CD8-positive, alpha-beta memory T cell (primary cell): ENCODE data around the gene DNAH14. TPM values are rescaled to one million over a fixed set of nuclear protein-coding genes. Genes with fewer than 3 reads are reported as not detected.

ENCODE experiments used
- CTCF ChIA-PET: fragments of 350-600 bp; sonication (Branson Sonifier 250); formaldehyde crosslinking; loops from one replicate; lab custom pipeline; 2021; ENCODE audit warnings: antibody characterized with exemption; lab: Charles Lee
- POLR2A ChIA-PET: fragments of 350-600 bp; sonication (Branson Sonifier 250); formaldehyde crosslinking; loops from one replicate; lab custom pipeline; 2021; ENCODE audit warnings: antibody characterized with exemption; lab: Charles Lee
- DNase-seq, 5 donors: peaks; one replicate each; pipeline versions ENCODE4 v3.0.0 to v3.0.0-alpha.2; 2020 to 2022; ENCODE audit warnings: mixed read lengths in 1 of 5
- H3K27ac ChIP-seq: one replicate; pipeline ENCODE4 v1.7.0; 2013; ENCODE audit warnings: low read depth, mild to moderate bottlenecking, low read length, moderate library complexity
- H3K27me3 ChIP-seq: 2 replicates; pipeline ENCODE4 v1.7.0; 2013; ENCODE audit warnings: low read length, mild to moderate bottlenecking; ENCODE audit not compliant: insufficient read depth, poor library complexity, severe bottlenecking
- H3K36me3 ChIP-seq: 2 replicates; pipeline ENCODE4 v1.7.0; 2013; ENCODE audit warnings: mild to moderate bottlenecking, low read length, moderate library complexity; ENCODE audit not compliant: insufficient read depth
- H3K4me1 ChIP-seq: 2 replicates; pipeline ENCODE4 v1.7.0; 2013; ENCODE audit warnings: mild to moderate bottlenecking, low read length, moderate library complexity; ENCODE audit not compliant: insufficient read depth
- H3K4me3 ChIP-seq: 2 replicates; pipeline ENCODE4 v1.7.0; 2013; ENCODE audit warnings: mild to moderate bottlenecking, low read length
- H3K9me3 ChIP-seq: 2 replicates; pipeline ENCODE4 v1.7.0; 2013; ENCODE audit warnings: mild to moderate bottlenecking, low read length
- H3K27ac Mint-ChIP-seq, 8 donors: one replicate each; pipeline ENCODE4 v1.8.0; 2020 to 2021; ENCODE audit warnings: mixed read lengths in 8 of 8, mild to moderate bottlenecking in 6 of 8, inconsistent platforms in 3 of 8, moderate library complexity in 3 of 8
- H3K27me3 Mint-ChIP-seq, 2 donors: one replicate each; pipeline ENCODE4 v1.8.0; 2020 to 2021; ENCODE audit warnings: mixed read lengths in 2 of 2, mild to moderate bottlenecking in 1 of 2, moderate library complexity in 1 of 2
- H3K36me3 Mint-ChIP-seq, 3 donors: one replicate each; pipeline ENCODE4 v1.8.0; 2020 to 2021; ENCODE audit warnings: mixed read lengths in 3 of 3, inconsistent platforms in 1 of 3, mild to moderate bottlenecking in 1 of 3
- H3K4me1 Mint-ChIP-seq, 3 donors: one replicate each; pipeline ENCODE4 v1.8.0; 2020 to 2021; ENCODE audit warnings: mixed read lengths in 3 of 3, inconsistent platforms in 1 of 3, mild to moderate bottlenecking in 1 of 3
- H3K4me3 Mint-ChIP-seq, 7 donors: one replicate each; pipeline ENCODE4 v1.8.0; 2020 to 2021; ENCODE audit warnings: mixed read lengths in 7 of 7, mild to moderate bottlenecking in 6 of 7, moderate library complexity in 4 of 7, inconsistent platforms in 2 of 7
- H3K9me3 Mint-ChIP-seq, 5 donors: one replicate each; pipeline ENCODE4 v1.8.0; 2020 to 2022; ENCODE audit warnings: mixed read lengths in 5 of 5, mild to moderate bottlenecking in 3 of 5, moderate library complexity in 2 of 5, inconsistent platforms in 1 of 5
- polyA plus RNA-seq: library from polyadenylated mRNA; unstranded; fragments of 300-500 nt; fragmentation: Illumina TruSeq; gene quantifications from one replicate; pipeline ENCODE4 v1.2.3, GENCODE V29; 2021
- total RNA-seq, 2 experiments: library from RNA; stranded (reverse); gene quantifications; one replicate each; pipeline ENCODE4 v1.2.3, GENCODE V29; 2021

DNAH14 gene
- total and polyA plus RNA-seq, 3 experiments from 2014 or later, result 0.26 TPM; not detected in 2

DNA sequence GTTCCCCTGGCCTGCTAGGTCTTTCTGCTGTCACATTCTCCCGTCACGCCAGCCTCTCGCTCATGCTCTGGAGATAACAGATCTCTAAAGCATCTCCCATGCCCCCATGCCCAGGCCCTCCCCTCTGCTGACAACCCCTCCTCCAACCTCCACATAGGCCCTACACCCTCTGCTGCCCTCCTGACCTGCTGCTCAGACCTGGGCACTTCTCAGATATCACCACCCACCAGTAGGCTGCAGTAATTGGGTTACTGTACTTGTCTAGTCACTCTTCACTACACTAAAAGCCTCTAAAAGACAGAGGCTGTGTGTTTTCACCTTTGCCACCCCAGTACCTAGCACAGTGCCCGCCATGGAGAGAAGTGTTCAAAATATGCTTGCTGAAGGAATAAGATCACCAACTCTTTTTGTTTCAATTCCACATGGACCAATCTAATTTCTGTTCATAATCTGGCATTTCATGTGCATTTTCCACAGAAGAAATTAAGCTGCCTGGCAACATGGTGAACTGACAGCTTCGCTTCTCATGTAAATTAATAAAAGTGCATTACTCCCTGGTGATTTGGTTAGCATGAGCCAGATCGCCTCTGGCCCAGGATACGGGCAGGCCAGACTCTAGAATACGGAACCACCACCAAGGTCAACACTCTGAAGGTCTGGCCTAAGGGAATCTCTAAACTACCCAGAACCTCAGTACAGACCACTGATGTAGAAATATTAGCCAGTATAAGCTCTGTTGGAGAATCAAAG lies 477.7 kb downstream of the DNAH14 start:
- no peaks in the 10 kb centered on the region for H3K27me3 Mint-ChIP-seq
- POLR2A ChIA-PET, result interaction anchor here (0.7 kb wide), 1 partner anchor 226 kb away, joined by 3 read pairs; no protein-coding TSS in a partner anchor

DNA sequence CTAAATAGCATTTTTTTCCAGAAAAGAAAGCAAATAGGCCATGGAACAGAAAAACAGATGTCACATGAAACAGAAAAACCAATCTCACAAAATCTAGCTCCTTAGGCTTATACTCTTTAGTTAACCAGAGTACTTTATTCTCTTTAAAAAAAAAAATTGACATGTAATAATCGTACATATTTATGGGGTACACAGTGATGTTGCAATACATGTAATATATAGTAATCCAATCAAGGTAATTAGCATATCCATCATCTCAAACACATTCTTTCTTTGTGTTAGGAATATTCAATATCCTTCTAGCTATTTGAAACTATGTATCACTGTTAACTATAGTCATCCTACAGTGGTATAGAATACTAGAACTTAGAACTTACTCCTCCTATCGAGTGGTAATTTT lies 478.3 kb downstream of the DNAH14 start:
- Mint-ChIP-seq H3K27ac (peak overlapping the region in 4 of 8 donors; percentile 13 to 76 (median 22)), H3K36me3 (peaks cover 0 to 93% (median 25%) of the 10 kb centered on the region in 3 donors), H3K4me1 (peaks cover 5 to 20% (median 18%) of the 10 kb centered on the region in 3 donors), H3K4me3 (no peak overlapping the region), H3K9me3 (no peaks in the 10 kb centered on the region), H3K27me3 (no peaks in the 10 kb centered on the region)
- no peak for DNase-seq
- no peaks in the 10 kb centered on the region for H3K9me3 ChIP-seq
- ChIA-PET POLR2A (no interaction called here), CTCF (interaction anchor here (1.5 kb wide), 1 partner anchor 67 kb away, joined by 3 read pairs; no protein-coding TSS in a partner anchor)
- no peak overlapping the region for H3K27ac ChIP-seq
- H3K36me3 ChIP-seq, result peaks cover 57% of the 10 kb centered on the region
- no peaks in the 10 kb centered on the region for H3K27me3 ChIP-seq
- H3K4me1 ChIP-seq, result no peaks in the 10 kb centered on the region
- H3K4me3 ChIP-seq, result no peak overlapping the region

More for the DNA sequence above, 477.7 kb downstream of the DNAH14 start:
- Histone ChIP-seq H3K36me3 (peaks cover 57% of the 10 kb centered on the region), H3K27ac (no peak overlapping the region), H3K4me1 (no peaks in the 10 kb centered on the region), H3K4me3 (no peak overlapping the region), H3K9me3 (no peaks in the 10 kb centered on the region), H3K27me3 (no peaks in the 10 kb centered on the region)
- Mint-ChIP-seq H3K9me3 (no peaks in the 10 kb centered on the region), H3K4me3 (no peak overlapping the region), H3K36me3 (peaks cover 0 to 90% (median 22%) of the 10 kb centered on the region in 3 donors), H3K27ac (peak overlapping the region in 6 of 8 donors; percentile 18 to 76 (median 36)), H3K4me1 (peaks cover 5 to 20% (median 18%) of the 10 kb centered on the region in 3 donors)
- CTCF ChIA-PET, result interaction anchor here (1.5 kb wide), 1 partner anchor 68 kb away, joined by 3 read pairs; no protein-coding TSS in a partner anchor
- no peak for DNase-seq

DNA sequence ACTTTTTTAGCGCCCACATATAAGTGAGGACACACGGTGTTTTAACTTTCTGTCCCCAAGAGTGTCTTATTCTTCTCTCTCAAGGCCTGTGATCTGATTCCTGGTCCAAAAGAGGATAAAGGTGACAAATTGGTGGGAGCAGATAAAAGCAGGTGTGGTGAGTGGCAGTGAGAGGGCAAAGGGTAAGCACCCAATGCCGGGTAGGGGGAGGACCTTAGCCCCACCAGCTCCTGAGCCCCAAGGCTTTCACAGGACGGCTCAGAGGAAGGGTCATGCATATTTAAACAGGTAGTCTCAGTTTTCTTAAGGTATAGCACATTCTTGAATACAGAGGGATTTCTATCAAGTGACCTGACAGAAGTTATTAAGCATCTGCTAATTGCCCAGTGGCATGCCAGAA lies 478.8 kb downstream of the DNAH14 start:
- Mint-ChIP-seq H3K27me3 (no peaks in the 10 kb centered on the region), H3K4me3 (no peak overlapping the region), H3K9me3 (no peaks in the 10 kb centered on the region), H3K27ac (peak overlapping the region in 4 of 8 donors; percentile 13 to 76 (median 33)), H3K36me3 (peaks cover 0 to 93% (median 28%) of the 10 kb centered on the region in 3 donors), H3K4me1 (peaks cover 5 to 20% (median 18%) of the 10 kb centered on the region in 3 donors)
- Histone ChIP-seq H3K27ac (no peak overlapping the region), H3K4me1 (no peaks in the 10 kb centered on the region), H3K4me3 (no peak overlapping the region), H3K36me3 (peaks cover 55% of the 10 kb centered on the region), H3K9me3 (no peaks in the 10 kb centered on the region), H3K27me3 (no peaks in the 10 kb centered on the region)
- DNase-seq, result no peak
- POLR2A ChIA-PET, result no interaction called here
- CTCF ChIA-PET, result interaction anchor here (1.5 kb wide), 1 partner anchor 66 kb away, joined by 3 read pairs; no protein-coding TSS in a partner anchor

DNA sequence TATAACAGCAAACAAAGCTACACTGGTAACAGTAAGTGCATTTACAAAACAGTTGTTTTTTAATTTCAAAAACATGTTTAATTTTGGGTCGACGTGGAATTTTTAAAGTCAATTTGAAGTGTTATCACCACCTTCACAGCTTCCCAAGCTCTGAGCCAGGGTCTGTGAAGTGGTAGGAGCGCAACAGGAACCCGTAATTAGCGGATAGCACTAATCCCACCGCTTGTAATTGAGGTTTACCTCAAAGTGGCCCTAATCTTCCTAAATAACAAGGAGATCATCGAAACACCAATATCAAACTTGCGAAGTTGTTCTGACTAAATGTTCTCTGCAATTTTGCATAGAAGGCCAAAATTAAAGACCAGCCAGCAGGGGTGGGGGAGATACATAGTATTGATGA lies 479.6 kb downstream of the DNAH14 start:
- H3K4me3 Mint-ChIP-seq, result no peak overlapping the region
- Histone ChIP-seq H3K27ac (no peak overlapping the region), H3K9me3 (no peaks in the 10 kb centered on the region), H3K4me1 (no peaks in the 10 kb centered on the region), H3K4me3 (no peak overlapping the region), H3K36me3 (peaks cover 55% of the 10 kb centered on the region), H3K27me3 (no peaks in the 10 kb centered on the region)
- no peaks in the 10 kb centered on the region for H3K27me3 Mint-ChIP-seq
- H3K27ac Mint-ChIP-seq, result no peak overlapping the region
- ChIA-PET CTCF (interaction anchor here (1.0 kb wide), 1 partner anchor 65 kb away, joined by 3 read pairs; no protein-coding TSS in a partner anchor), POLR2A (interaction anchor here (0.6 kb wide), 1 partner anchor 9 kb away, joined by 4 read pairs; no protein-coding TSS in a partner anchor)
- H3K9me3 Mint-ChIP-seq, result no peaks in the 10 kb centered on the region
- peaks cover 7 to 20% (median 18%) of the 10 kb centered on the region in 3 donors for H3K4me1 Mint-ChIP-seq
- no peak for DNase-seq
- H3K36me3 Mint-ChIP-seq, result peaks cover 0 to 92% (median 27%) of the 10 kb centered on the region in 3 donors

DNA sequence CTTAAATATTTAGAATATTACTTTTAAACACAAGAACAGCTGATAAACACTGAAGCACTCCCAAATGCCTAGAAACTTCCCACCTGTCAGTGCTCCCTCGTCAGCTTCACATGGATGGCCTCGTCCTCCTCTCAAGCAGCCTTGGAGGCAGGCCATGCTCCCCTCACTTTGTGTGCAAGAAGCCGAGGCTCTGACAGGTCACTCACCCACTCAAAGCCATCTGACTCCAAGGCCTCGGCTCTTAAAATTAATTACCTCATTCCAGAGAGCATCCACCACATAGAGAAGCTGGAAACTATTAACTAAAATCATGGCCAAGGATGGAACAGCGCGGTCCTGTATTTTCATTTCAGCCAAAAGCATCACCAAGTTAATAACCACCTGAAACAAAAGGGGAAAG lies 480.6 kb downstream of the DNAH14 start:
- Histone ChIP-seq H3K4me3 (no peak overlapping the region), H3K36me3 (peaks cover 60% of the 10 kb centered on the region), H3K9me3 (no peaks in the 10 kb centered on the region), H3K27me3 (no peaks in the 10 kb centered on the region), H3K4me1 (no peaks in the 10 kb centered on the region), H3K27ac (no peak overlapping the region)
- H3K27me3 Mint-ChIP-seq, result no peaks in the 10 kb centered on the region
- ChIA-PET POLR2A (no interaction called here), CTCF (no interaction called here)
- no peak for DNase-seq
- no peaks in the 10 kb centered on the region for H3K9me3 Mint-ChIP-seq
- peaks cover 5 to 95% (median 26%) of the 10 kb centered on the region in 3 donors for H3K36me3 Mint-ChIP-seq
- peaks cover 13 to 26% (median 24%) of the 10 kb centered on the region in 3 donors for H3K4me1 Mint-ChIP-seq
- no peak overlapping the region for H3K4me3 Mint-ChIP-seq
- peak overlapping the region in 2 of 8 donors; percentile 23 to 89 for H3K27ac Mint-ChIP-seq

DNA sequence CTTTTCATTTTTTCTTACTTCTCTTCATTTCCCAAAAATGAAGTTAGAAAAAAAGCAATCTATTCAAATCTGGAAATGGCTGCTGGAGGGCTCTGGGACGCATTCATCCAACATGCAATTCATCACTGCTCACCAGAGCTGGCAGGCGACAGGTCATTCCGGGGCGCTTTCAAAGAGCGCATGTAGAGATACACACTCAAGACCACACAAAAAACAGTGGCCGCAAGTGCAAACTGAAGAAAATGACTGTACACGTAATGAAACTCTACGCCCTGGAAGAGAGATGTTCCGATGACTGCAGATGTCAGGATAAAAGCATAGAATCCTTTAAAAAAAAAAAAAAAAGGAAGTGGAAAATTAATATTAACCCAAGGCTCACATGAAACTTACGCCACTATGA lies 482.8 kb downstream of the DNAH14 start:
- no peak overlapping the region for H3K27ac ChIP-seq
- no peak overlapping the region for H3K27ac Mint-ChIP-seq
- DNase-seq, result no peak
- no peaks in the 10 kb centered on the region for H3K4me1 ChIP-seq
- H3K27me3 Mint-ChIP-seq, result no peaks in the 10 kb centered on the region
- H3K9me3 ChIP-seq, result no peaks in the 10 kb centered on the region
- H3K36me3 ChIP-seq, result peaks cover 46% of the 10 kb centered on the region
- no peak overlapping the region for H3K4me3 Mint-ChIP-seq
- POLR2A ChIA-PET, result no interaction called here
- H3K4me1 Mint-ChIP-seq, result peaks cover 17 to 32% (median 30%) of the 10 kb centered on the region in 3 donors
- H3K9me3 Mint-ChIP-seq, result no peaks in the 10 kb centered on the region
- H3K27me3 ChIP-seq, result no peaks in the 10 kb centered on the region
- H3K36me3 Mint-ChIP-seq, result peaks cover 5 to 97% (median 27%) of the 10 kb centered on the region in 3 donors
- no peak overlapping the region for H3K4me3 ChIP-seq
- CTCF ChIA-PET, result no interaction called here

DNA sequence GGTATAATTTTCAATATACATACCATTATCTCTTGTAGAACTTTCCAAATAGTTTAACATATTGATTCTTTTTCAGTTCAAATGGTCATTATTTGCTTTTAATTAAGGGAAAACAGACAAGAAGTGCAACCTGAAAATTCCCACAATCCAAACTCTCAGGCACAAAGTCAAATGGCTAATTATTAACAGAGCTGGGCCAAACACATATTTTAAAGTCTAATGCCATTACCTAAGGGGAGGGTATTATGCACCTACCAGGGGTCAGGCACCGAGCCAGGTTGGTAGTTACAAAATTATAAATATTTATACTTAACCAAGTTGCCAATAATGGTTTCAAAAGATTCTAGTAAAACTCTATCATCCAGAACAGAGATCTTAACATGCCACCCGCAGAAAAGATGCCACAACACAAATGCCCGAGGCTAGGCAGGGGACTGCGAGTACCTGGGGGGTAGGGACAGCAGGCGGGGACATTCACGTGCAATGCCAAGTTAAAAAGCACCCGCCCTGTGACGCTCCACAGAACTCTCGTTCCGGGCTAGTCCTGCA lies 483.4 kb downstream of the DNAH14 start:
- no peaks in the 10 kb centered on the region for H3K27me3 Mint-ChIP-seq
- peaks cover 49% of the 10 kb centered on the region for H3K36me3 ChIP-seq
- H3K9me3 Mint-ChIP-seq, result no peaks in the 10 kb centered on the region
- ChIA-PET CTCF (no interaction called here), POLR2A (interaction anchor here (0.6 kb wide), 1 partner anchor 13 kb away, joined by 6 read pairs; no protein-coding TSS in a partner anchor)
- no peak overlapping the region for H3K27ac Mint-ChIP-seq
- no peak for DNase-seq
- H3K9me3 ChIP-seq, result no peaks in the 10 kb centered on the region
- H3K27me3 ChIP-seq, result no peaks in the 10 kb centered on the region
- H3K27ac ChIP-seq, result no peak overlapping the region
- H3K4me1 Mint-ChIP-seq, result peaks cover 20 to 33% (median 32%) of the 10 kb centered on the region in 3 donors
- H3K36me3 Mint-ChIP-seq, result peaks cover 5 to 97% (median 31%) of the 10 kb centered on the region in 3 donors
- H3K4me1 ChIP-seq, result no peaks in the 10 kb centered on the region
- H3K4me3 ChIP-seq, result no peak overlapping the region
- H3K4me3 Mint-ChIP-seq, result no peak overlapping the region
